DMS53 treated with DMSO at 0.1 percent for 48 hours (cell line): ENCODE data around the gene CTSL.
"Not testable (repeated sequence)": the region's sequence is repeated elsewhere in the genome, so short reads cannot be mapped to it uniquely, and the experiment has no call there.

Experiments
- DNase-seq: peaks from one replicate; lab custom pipeline; 2025; ENCODE audit not compliant: unreplicated experiment; lab: John Stamatoyannopoulos, UW

CTSL gene

GRCh38 chr9:87751423-87751822, 25.5 kb downstream of the CTSL start:
- DNase-seq = no peak

DNA sequence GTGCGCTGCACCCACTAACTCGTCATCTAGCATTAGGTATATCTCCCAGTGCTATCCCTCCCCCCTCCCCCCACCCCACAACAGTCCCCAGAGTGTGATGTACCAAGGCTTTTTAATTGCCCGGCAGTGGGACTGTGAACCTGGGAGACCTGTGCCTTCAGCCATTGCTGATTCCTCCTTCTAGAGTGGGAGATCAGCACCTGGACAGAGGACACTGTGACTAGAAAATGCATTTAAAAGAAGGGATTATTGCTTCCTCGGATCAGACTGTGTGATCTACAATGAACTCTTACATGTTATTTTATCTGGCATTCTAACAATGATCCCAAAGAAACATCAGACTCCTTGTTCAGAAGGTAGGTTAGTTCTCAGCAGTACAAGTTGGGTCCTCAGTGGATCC, 25.9 kb downstream of the CTSL start:
- no peak for DNase-seq

- no peak for DNase-seq
Observed at GRCh38 chr9:87753313-87753712, 27.4 kb downstream of the CTSL start.

DNA sequence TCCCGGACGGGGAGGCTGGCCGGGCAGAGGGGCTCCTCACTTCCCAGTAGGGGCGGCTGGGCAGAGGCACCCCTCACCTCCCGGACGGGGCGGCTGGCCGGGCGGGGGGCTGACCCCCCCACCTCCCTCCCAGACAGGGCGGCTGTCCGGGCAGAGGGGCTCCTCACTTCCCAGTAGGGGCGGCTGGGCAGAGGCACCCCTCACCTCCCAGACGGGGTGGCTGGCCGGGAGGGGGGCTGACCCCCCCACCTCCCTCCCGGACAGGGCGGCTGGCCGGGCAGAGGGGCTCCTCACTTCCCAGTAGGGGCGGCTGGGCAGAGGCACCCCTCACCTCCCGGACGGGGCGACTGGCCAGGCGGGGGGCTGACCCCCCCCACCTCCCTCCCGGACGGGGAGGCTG, 32.4 kb downstream of the CTSL start:
- not testable (repeated sequence) for DNase-seq

- not testable (repeated sequence) for DNase-seq
Observed at GRCh38 chr9:87759980-87760379, 34.1 kb downstream of the CTSL start.

- DNase-seq = no peak
Observed at GRCh38 chr9:87760529-87760928, 34.6 kb downstream of the CTSL start.

- no peak for DNase-seq
Observed at GRCh38 chr9:87763286-87763685, 37.4 kb downstream of the CTSL start.

GRCh38 chr9:87765521-87765920, 39.6 kb downstream of the CTSL start:
- no peak for DNase-seq

- no peak for DNase-seq
Observed at GRCh38 chr9:87766697-87767096, 40.8 kb downstream of the CTSL start.

DNA sequence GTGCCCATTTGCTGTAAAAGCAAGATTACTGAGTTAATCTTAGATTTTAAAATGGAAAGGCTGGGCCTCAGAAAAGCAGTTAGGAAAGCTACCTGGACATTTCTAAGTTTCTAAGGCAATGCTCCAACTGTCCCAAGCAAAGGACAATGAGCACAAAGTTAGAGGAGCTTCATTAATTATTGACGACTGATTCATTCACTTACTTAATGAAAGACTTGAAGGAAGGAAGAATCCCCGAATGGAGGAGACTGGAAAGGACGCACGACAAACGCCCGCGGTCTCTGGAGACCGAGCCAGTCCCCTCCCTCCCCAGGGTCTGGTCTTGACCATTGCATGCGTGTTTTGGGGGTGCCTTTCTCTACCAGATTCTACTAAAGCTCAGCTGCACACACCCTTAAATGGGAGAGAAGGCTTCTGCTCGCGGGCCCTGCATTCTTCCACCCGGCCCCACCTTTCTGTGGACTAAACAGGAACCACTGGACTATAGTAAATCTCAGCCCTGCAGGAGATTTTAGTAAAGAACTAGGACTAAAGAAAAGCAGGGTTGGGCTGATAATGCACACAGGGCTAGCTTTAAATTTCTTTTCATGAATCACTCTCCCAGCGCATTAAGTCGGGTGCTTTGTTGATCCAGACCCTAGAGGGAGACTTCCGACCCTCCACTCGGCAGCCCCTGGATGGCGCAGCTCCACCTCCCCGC, 44.8 kb downstream of the CTSL start:
- DNase-seq = no peak

- no peak for DNase-seq
Observed at GRCh38 chr9:87771316-87772006, 45.5 kb downstream of the CTSL start.

GRCh38 chr9:87776481-87777379, 50.8 kb downstream of the CTSL start:
- DNase-seq = no peak

DNA sequence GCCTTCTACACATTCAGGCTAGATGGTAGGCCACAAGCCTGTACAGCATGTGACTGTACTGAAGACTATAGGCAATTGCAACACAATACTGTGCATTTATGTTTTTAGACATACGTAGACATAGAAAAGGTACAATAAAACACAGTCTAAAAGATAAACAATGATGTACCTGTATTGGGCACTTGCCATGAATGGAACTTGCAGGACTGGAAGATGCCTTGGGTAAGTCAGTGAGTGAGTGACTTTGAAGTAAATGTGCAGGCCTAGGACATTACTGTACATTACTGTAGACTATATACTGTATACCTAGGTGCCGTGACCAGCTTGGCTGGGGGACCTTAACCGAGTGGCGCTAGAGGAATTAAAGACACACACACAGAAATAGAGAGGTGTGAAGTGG, 53.1 kb downstream of the CTSL start:
- no peak for DNase-seq
